Measurements from ENCODE around the gene SYNRG. TPM values are rescaled to one million over a fixed set of nuclear protein-coding genes. Genes with fewer than 3 reads are reported as not detected.

SYNRG gene
- total RNA-seq, 1 experiment from 2014 or later = 9.7 TPM

DNA sequence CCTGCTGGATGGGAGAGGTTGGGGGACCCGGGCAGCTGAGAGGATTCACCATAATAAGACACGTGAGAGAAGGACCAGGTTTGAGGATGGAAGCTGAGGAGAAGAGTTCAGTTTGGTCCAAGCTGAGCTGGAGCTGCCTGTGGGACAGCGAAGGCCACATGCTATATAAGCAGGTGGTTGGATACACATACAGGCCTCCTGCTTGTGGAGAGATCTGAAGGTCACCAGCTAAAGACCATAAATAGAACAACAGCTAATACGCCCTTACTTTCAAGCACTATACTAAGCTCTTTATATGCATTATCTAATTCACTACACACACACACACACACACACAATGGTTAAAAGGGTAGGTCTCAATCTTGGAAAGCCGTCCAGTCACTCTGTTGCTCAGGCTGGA, 87.4 kb downstream of the SYNRG start:
- TF ChIP-seq EZH2 (IDR thresholded peaks at IDR 0.05; ENCODE audit: low read length, unreplicated experiment) (no peak), EZH2phosphoT487 (IDR thresholded peaks at IDR 0.05; ENCODE audit: borderline replicate concordance, low read length) (no peak)
- TF ChIP-seq, protein P1, sequence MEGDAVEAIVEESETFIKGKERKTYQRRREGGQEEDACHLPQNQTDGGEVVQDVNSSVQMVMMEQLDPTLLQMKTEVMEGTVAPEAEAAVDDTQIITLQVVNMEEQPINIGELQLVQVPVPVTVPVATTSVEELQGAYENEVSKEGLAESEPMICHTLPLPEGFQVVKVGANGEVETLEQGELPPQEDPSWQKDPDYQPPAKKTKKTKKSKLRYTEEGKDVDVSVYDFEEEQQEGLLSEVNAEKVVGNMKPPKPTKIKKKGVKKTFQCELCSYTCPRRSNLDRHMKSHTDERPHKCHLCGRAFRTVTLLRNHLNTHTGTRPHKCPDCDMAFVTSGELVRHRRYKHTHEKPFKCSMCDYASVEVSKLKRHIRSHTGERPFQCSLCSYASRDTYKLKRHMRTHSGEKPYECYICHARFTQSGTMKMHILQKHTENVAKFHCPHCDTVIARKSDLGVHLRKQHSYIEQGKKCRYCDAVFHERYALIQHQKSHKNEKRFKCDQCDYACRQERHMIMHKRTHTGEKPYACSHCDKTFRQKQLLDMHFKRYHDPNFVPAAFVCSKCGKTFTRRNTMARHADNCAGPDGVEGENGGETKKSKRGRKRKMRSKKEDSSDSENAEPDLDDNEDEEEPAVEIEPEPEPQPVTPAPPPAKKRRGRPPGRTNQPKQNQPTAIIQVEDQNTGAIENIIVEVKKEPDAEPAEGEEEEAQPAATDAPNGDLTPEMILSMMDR (conservative IDR thresholded peaks at IDR 0.05; ENCODE audit: low read depth, low read length) = no peak
- Histone ChIP-seq H4K20me1 (ENCODE audit: low read length) (no peaks in the 10 kb centered on the region), H3K36me3 (ENCODE audit: low read depth, low read length) (no peaks in the 10 kb centered on the region; the same call in 1 of the 2 replicates), H3K4me2 (ENCODE audit: low read length) (no peak overlapping the region), H3K79me2 (ENCODE audit: low read length) (no peaks in the 10 kb centered on the region), H3K9me2 (replicated peaks; ENCODE audit: low read length) (no peaks in the 10 kb centered on the region), H2AFZ (ENCODE audit: low read length) (no peak overlapping the region), H3K9ac (ENCODE audit: low read length) (no peak overlapping the region), H3F3A (ENCODE audit: low read length, unreplicated experiment) (no peaks in the 10 kb centered on the region), H3K4me3 (ENCODE audit: low read length) (no peak overlapping the region), H3K27ac (ENCODE audit: low read length) (no peak overlapping the region), H3K9me3 (ENCODE audit: low read length) (no peaks in the 10 kb centered on the region), H3K4me1 (ENCODE audit: insufficient read depth, low read length) (no peaks in the 10 kb centered on the region), H3K27me3 (ENCODE audit: low read length) (no peaks in the 10 kb centered on the region)
- no peak for DNase-seq
- ATAC-seq = no peak
- no TSS peak for BruUV-seq (replicated peaks)
- intact Hi-C loops (cut with micrococcal nuclease) = no loop called here
- ChIA-PET CTCF (no interaction called here), POLR2A (ENCODE audit: unreplicated experiment) (interaction anchor here (0.6 kb wide), 1 partner anchor 30 kb away, joined by 3 read pairs; no protein-coding TSS in a partner anchor)

DNA sequence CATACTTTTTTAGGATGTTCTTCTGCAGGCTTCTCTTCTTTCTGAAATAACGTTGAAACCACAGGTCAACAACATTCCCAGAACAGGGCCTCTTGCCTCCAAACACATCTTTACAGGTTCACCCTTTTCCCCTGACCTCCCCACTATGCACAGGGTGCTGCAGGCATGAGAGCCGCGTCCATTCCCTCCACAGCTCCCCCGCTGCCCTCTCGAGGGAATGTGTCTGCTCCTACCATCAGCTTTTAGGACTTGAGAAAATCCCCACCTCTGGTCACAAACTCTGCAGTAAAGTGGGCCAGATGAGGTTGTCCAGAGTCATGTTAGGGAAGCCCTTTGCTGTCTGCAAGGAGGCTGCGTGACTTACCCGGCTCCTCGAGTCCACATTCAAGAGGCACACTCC, 89.0 kb downstream of the SYNRG start:
- H3K36me3 ChIP-seq (ENCODE audit: low read depth, low read length) = no peaks in the 10 kb centered on the region; the same call in 1 of the 2 replicates
- H3K9me3 ChIP-seq (ENCODE audit: low read length) = no peaks in the 10 kb centered on the region
- no peak overlapping the region for H3K4me2 ChIP-seq (ENCODE audit: low read length)
- no peaks in the 10 kb centered on the region for H3K4me1 ChIP-seq (ENCODE audit: insufficient read depth, low read length)
- no peak overlapping the region for H3K9ac ChIP-seq (ENCODE audit: low read length)
- DNase-seq = no peak
- no peak overlapping the region for H2AFZ ChIP-seq (ENCODE audit: low read length)
- ChIA-PET CTCF (no interaction called here), POLR2A (ENCODE audit: unreplicated experiment) (no interaction called here)
- TF ChIP-seq, protein P1 (conservative IDR thresholded peaks at IDR 0.05; ENCODE audit: low read depth, low read length) = no peak
- H3K79me2 ChIP-seq (ENCODE audit: low read length) = no peaks in the 10 kb centered on the region
- no peak overlapping the region for H3K4me3 ChIP-seq (ENCODE audit: low read length)
- intact Hi-C loops (cut with micrococcal nuclease) = no loop called here
- no peaks in the 10 kb centered on the region for H3F3A ChIP-seq (ENCODE audit: low read length, unreplicated experiment)
- H3K27me3 ChIP-seq (ENCODE audit: low read length) = no peaks in the 10 kb centered on the region
- H3K9me2 ChIP-seq (replicated peaks; ENCODE audit: low read length) = no peaks in the 10 kb centered on the region
- H3K27ac ChIP-seq (ENCODE audit: low read length) = no peak overlapping the region
- BruUV-seq (replicated peaks) = no TSS peak
- H4K20me1 ChIP-seq (ENCODE audit: low read length) = no peaks in the 10 kb centered on the region
- ATAC-seq = no peak

DNA sequence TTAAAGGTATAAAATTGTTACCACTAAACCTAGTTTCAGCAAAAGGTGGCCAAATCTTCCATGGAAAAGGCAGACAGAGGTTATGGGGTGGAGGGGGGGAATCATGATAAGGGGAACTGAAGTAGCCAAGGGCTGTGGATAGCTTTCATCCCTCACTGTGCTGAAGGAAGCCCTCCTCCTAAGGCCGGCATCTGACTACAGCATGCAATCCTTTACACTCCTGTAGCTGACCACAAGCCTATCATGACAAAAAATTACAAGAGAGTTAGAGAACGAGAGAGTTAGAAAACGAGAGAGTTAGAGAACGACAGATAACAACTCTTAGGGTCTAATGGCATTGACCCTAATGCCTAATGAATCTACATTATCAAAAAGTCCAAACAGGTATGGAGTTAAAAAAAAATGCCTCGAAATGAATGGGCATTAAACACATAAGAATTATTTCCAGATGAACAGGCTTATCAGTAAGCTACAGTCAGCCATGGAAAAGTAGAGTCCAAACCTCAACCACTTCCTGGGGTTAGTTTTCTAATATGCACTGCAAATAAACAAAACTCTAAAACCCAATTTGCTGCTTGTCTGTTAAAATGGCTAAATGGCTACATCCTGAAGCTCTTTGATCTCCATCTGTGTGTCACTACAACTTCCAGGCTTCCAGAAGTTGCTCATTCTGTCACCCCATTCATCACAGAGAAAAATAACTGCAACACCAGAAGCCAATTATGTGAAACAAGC, 89.8 kb downstream of the SYNRG start:
- Histone ChIP-seq H2AFZ (ENCODE audit: low read length) (no peak overlapping the region), H3K9ac (ENCODE audit: low read length) (no peak overlapping the region), H4K20me1 (ENCODE audit: low read length) (no peaks in the 10 kb centered on the region), H3K4me2 (ENCODE audit: low read length) (no peak overlapping the region), H3K27me3 (ENCODE audit: low read length) (no peaks in the 10 kb centered on the region), H3K79me2 (ENCODE audit: low read length) (no peaks in the 10 kb centered on the region), H3K27ac (ENCODE audit: low read length) (no peak overlapping the region), H3K9me2 (replicated peaks; ENCODE audit: low read length) (no peaks in the 10 kb centered on the region), H3F3A (ENCODE audit: low read length, unreplicated experiment) (no peaks in the 10 kb centered on the region), H3K4me3 (ENCODE audit: low read length) (no peak overlapping the region), H3K9me3 (ENCODE audit: low read length) (no peaks in the 10 kb centered on the region), H3K36me3 (ENCODE audit: low read depth, low read length) (no peaks in the 10 kb centered on the region; the same call in 1 of the 2 replicates), H3K4me1 (ENCODE audit: insufficient read depth, low read length) (no peaks in the 10 kb centered on the region)
- POLR2A ChIA-PET (ENCODE audit: unreplicated experiment) = no interaction called here
- intact Hi-C loops (cut with micrococcal nuclease) = no loop called here
- DNase-seq = no peak
- BruUV-seq (replicated peaks) = no TSS peak
- CTCF ChIA-PET = no interaction called here
- TF ChIP-seq, protein P1 (conservative IDR thresholded peaks at IDR 0.05; ENCODE audit: low read depth, low read length) = no peak
- TF ChIP-seq EZH2 (IDR thresholded peaks at IDR 0.05; ENCODE audit: low read length, unreplicated experiment) = no peak
- no peak for TF ChIP-seq EZH2phosphoT487 (IDR thresholded peaks at IDR 0.05; ENCODE audit: borderline replicate concordance, low read length)
- no peak for ATAC-seq
